GM21529 (cell line): ENCODE results near the gene ALDH1A3.
A peak's percentile ranks its signal among the peaks of the same experiment; 100 is the strongest.

Experiments used
- ATAC-seq: cut with Tn5 transposase; IDR thresholded peaks from one replicate; pipeline ENCODE4 v1.9.1; 2021; ENCODE audit not compliant: unreplicated experiment

The ALDH1A3 gene

GRCh38 chr15:100858294-100858693 is 21.3 kb upstream of the ALDH1A3 start:
- no peak for ATAC-seq

DNA sequence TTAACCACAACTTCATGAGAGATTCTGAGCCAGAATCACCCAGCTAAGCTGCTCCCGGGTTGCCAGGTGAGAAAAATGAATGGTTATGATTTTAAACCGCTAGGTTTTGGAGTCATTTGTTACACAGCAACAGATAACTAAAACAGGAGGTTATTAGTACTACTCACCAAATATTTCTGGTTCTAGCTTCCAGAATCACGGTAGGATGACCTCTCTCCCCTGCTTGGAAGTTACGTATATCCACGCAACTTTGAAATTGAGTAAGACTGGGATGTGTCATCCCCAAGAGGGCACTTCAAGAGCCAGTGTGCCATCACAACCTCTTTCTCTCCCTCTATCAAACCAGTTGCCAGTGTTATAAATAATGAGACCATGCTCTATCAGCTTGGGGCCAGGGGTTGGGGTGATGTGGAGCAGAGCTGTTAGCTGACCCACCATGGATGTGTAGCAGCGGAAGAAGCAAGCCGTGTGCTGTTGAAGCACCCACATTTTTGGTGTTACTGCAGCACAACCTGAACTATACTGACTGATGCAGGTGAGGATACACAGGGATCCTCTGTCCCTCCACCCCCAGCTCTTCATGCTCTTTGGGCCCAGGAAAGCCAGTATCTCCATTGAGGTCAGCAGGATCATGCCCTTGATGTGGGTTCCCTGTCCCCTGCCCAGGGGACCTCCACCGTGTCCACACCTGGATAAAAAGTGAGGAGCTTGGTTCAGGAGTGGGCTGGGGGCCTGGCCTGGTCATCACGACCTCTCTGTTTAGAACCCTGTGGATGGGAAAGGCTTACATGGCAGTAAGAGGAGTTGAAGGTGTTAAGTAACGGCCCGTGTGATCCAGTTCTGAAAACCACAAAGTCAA is 19.4 kb upstream of the ALDH1A3 start:
- ATAC-seq = no peak

GRCh38 chr15:100860829-100861510 is 18.7 kb upstream of the ALDH1A3 start:
- no peak for ATAC-seq

- ATAC-seq = no peak
These were observed 18.1 kb upstream of the ALDH1A3 start for GRCh38 chr15:100861511-100861991.

DNA sequence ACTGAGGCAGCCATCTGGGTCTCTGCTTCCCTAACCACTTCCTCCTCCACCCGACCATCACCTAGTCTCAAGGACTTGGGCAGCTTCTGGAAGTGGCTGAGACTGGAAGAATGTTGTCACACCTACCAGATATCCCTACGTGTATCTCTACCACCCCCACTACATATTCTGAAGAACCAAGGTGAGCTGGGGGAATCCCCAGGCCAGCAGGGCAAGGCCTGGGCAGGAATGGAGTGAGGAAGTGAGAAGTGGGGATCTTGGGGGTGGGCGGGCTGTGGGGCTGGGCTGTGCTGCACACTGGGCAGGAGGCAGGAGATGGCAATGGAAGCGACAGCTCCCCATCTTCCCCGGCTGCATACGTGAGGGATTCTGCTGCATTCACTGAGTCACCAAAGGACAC is 17.5 kb upstream of the ALDH1A3 start:
- no peak for ATAC-seq

- no peak for ATAC-seq
These were observed 16.4 kb upstream of the ALDH1A3 start for GRCh38 chr15:100863075-100863795.

GRCh38 chr15:100863796-100864267 is 15.8 kb upstream of the ALDH1A3 start:
- ATAC-seq = no peak

- no peak for ATAC-seq
These were observed 13.0 kb upstream of the ALDH1A3 start for GRCh38 chr15:100866386-100867330.

DNA sequence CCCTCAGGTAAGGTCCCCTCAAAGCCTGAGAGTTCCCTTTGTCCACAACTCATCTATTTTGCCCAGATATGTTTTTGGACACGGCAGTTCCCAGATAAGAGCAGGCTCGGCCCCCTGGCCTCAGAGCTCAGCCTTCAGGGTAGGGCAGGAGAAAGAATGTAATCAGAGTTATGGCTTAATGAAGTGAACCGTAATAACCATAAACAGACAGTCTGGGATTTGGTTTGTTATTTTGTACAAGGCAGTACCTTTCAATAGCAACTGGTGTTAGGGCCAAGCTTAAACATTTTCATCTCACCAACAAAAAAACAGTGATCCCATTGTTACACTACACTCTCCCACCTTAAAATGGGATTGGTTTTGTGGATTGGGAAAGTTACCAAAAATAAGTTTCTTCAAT is 12.2 kb upstream of the ALDH1A3 start:
- no peak for ATAC-seq

DNA sequence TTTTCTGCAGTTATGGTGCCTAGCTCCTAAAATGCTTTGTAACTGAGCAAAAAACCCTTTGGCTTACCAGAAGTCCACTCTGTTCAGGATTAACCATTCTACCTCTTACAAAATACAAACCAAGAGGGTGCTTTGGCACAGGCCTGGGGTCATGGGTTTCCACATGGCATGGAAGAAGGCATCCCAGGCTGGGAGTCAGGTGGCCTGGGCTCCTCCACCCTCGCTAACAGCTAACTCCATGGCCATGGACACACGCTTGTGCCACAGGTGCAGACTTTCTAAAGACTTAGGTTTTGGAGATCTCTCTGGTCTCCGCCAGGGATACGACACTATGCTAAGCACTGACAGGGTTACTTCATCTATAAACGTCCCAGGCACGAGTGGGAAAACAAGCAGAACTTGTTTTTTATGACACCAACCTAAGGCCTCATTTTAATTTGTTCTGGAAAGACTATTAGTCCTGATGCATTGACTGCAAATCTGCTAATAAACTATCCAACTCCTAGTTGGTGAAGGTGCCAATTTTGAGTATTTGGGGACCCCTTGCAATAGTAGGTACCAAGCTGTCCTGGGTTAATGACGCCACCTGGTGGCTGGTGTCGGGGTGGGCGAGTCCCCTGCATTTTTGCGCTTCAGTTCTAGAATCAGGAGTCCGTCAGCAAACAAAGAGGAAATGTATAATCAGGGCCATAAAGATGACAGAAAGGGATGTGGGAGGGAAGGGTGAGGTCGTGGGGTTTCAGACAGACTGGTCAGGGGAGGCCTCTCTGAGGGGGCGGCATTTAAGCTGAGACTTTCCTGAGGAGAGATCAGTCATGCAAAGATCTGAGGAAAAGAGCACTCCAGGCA is 10.3 kb upstream of the ALDH1A3 start:
- no peak for ATAC-seq

- ATAC-seq = peak; percentile 78
These were observed 6.5 kb upstream of the ALDH1A3 start for GRCh38 chr15:100873029-100873677.

- ATAC-seq = no peak
These were observed 4.1 kb upstream of the ALDH1A3 start for GRCh38 chr15:100875495-100875894.

- ATAC-seq = no peak
These were observed 3.7 kb upstream of the ALDH1A3 start for GRCh38 chr15:100875976-100876375.

DNA sequence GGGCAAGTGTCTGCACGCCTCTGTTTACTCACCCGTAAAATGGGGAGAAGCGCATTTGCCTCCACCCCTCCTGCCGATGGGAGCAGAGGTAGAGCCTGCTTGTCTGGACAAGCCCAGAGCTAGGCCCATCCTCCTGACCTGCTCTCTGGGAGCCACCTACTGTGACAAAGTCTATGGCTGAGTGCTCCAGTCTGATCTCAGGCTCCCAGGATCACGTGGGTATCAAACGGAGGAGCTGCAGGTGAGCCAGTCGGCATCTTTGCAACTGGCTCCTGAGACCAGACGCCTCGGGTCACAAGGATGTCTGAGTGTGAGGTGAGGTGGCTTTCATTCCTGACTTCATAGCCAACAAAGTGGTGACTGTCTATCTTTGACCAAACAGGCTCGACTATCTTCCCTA is 2.1 kb upstream of the ALDH1A3 start:
- no peak for ATAC-seq

GRCh38 chr15:100878130-100878529 is 1.5 kb upstream of the ALDH1A3 start:
- no peak for ATAC-seq

- ATAC-seq = no peak
These were observed 983 bp upstream of the ALDH1A3 start for GRCh38 chr15:100878648-100879047.

DNA sequence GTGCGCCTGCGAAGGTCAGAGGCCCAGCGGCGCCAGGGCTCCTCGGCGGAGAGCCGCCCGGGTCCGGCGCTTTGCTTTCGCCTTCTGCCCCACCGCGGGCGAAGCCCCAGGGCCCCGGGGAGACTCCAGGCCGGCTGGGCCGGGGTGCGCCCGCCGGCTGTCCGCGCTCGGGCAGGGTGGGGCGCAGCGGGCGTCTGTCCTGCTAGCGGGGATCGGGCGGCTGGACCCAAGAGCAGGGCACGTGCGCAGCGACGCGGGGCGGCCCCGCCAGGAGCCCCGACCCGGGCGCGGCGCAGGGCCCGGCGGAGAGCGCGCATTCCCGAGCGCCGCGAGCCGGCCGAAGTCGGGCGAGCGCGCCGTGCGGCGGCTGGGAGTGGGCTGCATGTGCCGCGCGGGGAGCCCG is 569 bp upstream of the ALDH1A3 start:
- ATAC-seq = no peak

- no peak for ATAC-seq
These were observed 687 bp downstream of the ALDH1A3 start for GRCh38 chr15:100880139-100880896.
